HepG2 (cell line): ENCODE results near the gene PLSCR5. TPM values are rescaled to one million over a fixed set of nuclear protein-coding genes. Genes with fewer than 3 reads are reported as not detected.
A peak's percentile ranks its signal among the peaks of the same experiment; 100 is the strongest.

Source experiments
- CSRNP2 ChIP-seq: sonication (generic); formaldehyde crosslinking; conservative IDR thresholded peaks from 2 replicates; pipeline ENCODE4 v1.8.0; 2022; ENCODE audit warnings: low read depth, missing genetic modification reagents
- CTCF ChIP-seq: sonication (generic); formaldehyde crosslinking; IDR thresholded peaks from 2 replicates; pipeline ENCODE4 v1.5.0; 2020; ENCODE audit warnings: mild to moderate bottlenecking, missing genetic modification reagents, moderate library complexity
- KDM2A ChIP-seq: sonication (generic); formaldehyde crosslinking; IDR thresholded peaks from 2 replicates; pipeline ENCODE4 v1.4.0; 2020; ENCODE audit warnings: low read depth, missing genetic modification reagents, borderline replicate concordance
- PCBP1 ChIP-seq: fragments of 200-400 bp; formaldehyde crosslinking; IDR thresholded peaks from 2 replicates; pipeline ENCODE4 v1.6.1; 2017; ENCODE audit warnings: mild to moderate bottlenecking, low read depth, low read length, borderline replicate concordance
- PRDM10 ChIP-seq: sonication (generic); formaldehyde crosslinking; IDR thresholded peaks from 2 replicates; pipeline ENCODE4 v1.4.0; 2020; ENCODE audit warnings: low read depth, missing genetic modification reagents
- SMARCE1 ChIP-seq: fragments of 450-650 bp; IDR thresholded peaks from 2 replicates; pipeline ENCODE4 v1.6.1; 2017; ENCODE audit warnings: borderline replicate concordance
- SNRNP70 ChIP-seq: fragments of 200-400 bp; formaldehyde crosslinking; IDR thresholded peaks from 2 replicates; pipeline ENCODE4 v1.6.1; 2017; ENCODE audit warnings: mild to moderate bottlenecking, low read depth, low read length, moderate library complexity
- TARDBP ChIP-seq: sonication (generic); formaldehyde crosslinking; IDR thresholded peaks from 2 replicates; pipeline ENCODE4 v1.8.0; 2022; ENCODE audit warnings: mild to moderate bottlenecking, missing genetic modification reagents
- ZFP36L1 ChIP-seq: sonication (generic); formaldehyde crosslinking; IDR thresholded peaks from 2 replicates; pipeline ENCODE4 v1.8.0; 2022; ENCODE audit warnings: mild to moderate bottlenecking, missing genetic modification reagents, moderate library complexity
- ZNF180 ChIP-seq: sonication (generic); formaldehyde crosslinking; IDR thresholded peaks from 2 replicates; pipeline ENCODE4 v1.4.0; 2020; ENCODE audit warnings: low read depth, missing genetic modification reagents, borderline replicate concordance
- ZNF709 ChIP-seq: sonication (generic); formaldehyde crosslinking; IDR thresholded peaks from 2 replicates; pipeline ENCODE4 v1.5.0; 2020; ENCODE audit warnings: mild to moderate bottlenecking, missing genetic modification reagents
- polyA plus RNA-seq, 8 experiments: library from polyadenylated mRNA; depleted of rRNA in 3 of 8; stranded (reverse) in 7 of 8; unstranded in 1 of 8; fragments of >200 nt; fragmentation: Illumina TruSeq in 4 of 8; extraction: Trizol in 4 of 8; gene quantifications; 2 replicates each; pipeline versions ENCODE4 v1.2.1 to v1.2.3, GENCODE V29; 2011 to 2016; ENCODE audit warnings: low read depth in 4 of 8, missing spikeins in 1 of 8, mixed read lengths in 1 of 8; ENCODE audit not compliant: insufficient read depth in 1 of 8
- total RNA-seq, 5 experiments: library from RNA; depleted of rRNA; stranded (reverse); fragments of >200 nt; fragmentation: Illumina TruSeq; extraction: Trizol; gene quantifications; 2 replicates each; pipeline ENCODE4 v1.2.3, GENCODE V29; 2016; ENCODE audit warnings: low read depth in 1 of 5
- TF ChIP-seq, protein P1 (sequence below): sonication (generic); formaldehyde crosslinking; conservative IDR thresholded peaks from 2 replicates; pipeline ENCODE4 v1.4.0; 2020; ENCODE audit warnings: missing genetic modification reagents
- TF ChIP-seq, protein P2 (sequence below): sonication (generic); formaldehyde crosslinking; conservative IDR thresholded peaks from 2 replicates; pipeline ENCODE4 v1.4.0; 2020; ENCODE audit warnings: mild to moderate bottlenecking, missing genetic modification reagents, moderate library complexity

PLSCR5 gene
- total and polyA plus RNA-seq, 2 of the 13 experiments (the other 11 are each of a cell fraction or from before 2014, with no cell fraction given): 0.50 TPM; not detected in 1

DNA sequence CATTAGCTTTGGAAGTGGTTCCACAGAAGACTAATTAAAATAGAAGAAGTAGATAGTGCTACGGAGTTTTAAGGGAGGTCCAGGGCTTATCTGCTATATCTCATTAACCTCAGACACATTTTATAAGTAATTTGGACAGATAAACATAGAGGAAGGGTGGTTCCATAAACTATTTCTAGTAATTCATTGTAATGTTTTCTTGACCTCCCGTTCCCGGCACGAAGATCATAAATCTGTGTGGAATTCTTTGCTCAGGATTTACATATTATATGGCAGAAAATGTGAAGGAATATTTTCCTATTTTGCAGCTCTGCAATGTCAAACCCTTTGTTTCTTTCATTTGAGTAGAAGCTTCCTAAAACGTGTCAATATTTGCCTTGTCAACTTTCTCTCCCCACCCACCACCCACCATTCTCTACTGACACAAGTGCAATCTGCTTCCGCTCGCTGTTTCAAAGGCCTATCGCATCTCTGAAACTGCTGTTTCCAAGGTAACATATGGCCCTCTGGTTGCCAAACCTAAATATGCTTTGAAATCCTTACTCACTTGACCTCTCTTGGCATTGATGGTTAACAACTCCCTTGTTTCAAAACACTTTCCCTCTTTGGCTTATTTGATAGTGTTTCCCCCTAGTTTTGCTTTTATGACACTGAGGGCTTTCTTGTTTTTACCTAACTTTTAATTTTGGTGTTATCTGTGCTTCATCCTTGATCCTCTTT, 21.4 kb upstream of the PLSCR5 start (continued):
- TF ChIP-seq, protein P1, sequence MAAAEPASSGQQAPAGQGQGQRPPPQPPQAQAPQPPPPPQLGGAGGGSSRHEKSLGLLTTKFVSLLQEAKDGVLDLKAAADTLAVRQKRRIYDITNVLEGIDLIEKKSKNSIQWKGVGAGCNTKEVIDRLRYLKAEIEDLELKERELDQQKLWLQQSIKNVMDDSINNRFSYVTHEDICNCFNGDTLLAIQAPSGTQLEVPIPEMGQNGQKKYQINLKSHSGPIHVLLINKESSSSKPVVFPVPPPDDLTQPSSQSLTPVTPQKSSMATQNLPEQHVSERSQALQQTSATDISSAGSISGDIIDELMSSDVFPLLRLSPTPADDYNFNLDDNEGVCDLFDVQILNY (CRISPR knock-in tag): no peak
- TF ChIP-seq KDM2A (CRISPR knock-in tag) (no peak), TARDBP (CRISPR knock-in tag) (peak; percentile 73; the same call in 1 of the 2 replicates), ZNF709 (CRISPR knock-in tag) (no peak), PRDM10 (CRISPR knock-in tag) (peak; percentile 71), SMARCE1 (no peak), PCBP1 (no peak), CSRNP2 (CRISPR knock-in tag) (no peak), ZFP36L1 (no peak), SNRNP70 (no peak), CTCF (no peak; the same call in 1 of the 2 replicates), ZNF180 (CRISPR knock-in tag) (no peak)
- TF ChIP-seq, protein P2, sequence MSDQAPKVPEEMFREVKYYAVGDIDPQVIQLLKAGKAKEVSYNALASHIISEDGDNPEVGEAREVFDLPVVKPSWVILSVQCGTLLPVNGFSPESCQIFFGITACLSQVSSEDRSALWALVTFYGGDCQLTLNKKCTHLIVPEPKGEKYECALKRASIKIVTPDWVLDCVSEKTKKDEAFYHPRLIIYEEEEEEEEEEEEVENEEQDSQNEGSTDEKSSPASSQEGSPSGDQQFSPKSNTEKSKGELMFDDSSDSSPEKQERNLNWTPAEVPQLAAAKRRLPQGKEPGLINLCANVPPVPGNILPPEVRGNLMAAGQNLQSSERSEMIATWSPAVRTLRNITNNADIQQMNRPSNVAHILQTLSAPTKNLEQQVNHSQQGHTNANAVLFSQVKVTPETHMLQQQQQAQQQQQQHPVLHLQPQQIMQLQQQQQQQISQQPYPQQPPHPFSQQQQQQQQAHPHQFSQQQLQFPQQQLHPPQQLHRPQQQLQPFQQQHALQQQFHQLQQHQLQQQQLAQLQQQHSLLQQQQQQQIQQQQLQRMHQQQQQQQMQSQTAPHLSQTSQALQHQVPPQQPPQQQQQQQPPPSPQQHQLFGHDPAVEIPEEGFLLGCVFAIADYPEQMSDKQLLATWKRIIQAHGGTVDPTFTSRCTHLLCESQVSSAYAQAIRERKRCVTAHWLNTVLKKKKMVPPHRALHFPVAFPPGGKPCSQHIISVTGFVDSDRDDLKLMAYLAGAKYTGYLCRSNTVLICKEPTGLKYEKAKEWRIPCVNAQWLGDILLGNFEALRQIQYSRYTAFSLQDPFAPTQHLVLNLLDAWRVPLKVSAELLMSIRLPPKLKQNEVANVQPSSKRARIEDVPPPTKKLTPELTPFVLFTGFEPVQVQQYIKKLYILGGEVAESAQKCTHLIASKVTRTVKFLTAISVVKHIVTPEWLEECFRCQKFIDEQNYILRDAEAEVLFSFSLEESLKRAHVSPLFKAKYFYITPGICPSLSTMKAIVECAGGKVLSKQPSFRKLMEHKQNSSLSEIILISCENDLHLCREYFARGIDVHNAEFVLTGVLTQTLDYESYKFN (CRISPR knock-in tag): peak; percentile 97
